ENCODE results near the gene CDK5R2.

DNA sequence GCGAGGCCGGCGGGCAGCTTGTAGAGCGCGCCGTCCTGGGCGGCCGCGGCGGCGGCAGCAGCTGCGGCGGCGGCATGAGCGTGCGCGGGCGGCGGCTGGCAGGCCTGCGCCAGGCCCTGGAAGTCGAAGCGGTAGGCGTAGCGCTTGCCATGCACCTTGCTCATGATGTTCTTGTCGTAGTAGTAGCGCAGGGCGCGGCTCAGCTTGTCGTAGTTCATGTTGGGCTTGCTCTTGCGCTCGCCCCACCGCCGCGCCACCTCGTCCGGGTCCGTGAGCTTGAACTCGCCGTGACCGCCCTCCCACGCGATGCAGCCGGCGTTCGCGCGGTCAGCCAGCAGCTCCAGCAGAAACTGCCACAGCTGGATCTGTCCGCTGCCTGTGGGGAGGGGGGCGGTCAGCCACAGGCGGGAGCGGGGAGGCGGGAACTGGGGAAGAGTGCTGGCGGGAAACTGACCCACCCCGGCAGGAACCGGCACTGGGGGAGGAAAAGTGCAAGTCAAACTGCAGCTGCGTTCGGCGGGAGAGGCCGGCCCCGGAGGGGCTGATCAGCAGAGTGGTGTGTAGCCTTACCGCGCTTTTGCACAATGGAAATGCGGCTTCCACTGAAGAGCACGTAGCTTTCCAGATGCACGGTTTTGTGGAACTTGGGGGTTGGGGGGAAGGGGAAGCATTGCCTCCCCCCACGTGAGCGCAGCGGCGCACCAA is 22.6 kb downstream of the CDK5R2 start:
- TF ChIP-seq EZH2 (IDR thresholded peaks at IDR 0.05; ENCODE audit: insufficient read depth, poor library complexity, severe bottlenecking) (peak; percentile 67), EZH2phosphoT487 (IDR thresholded peaks at IDR 0.05; ENCODE audit: insufficient read depth, low read depth) (no peak)

All from GM23248 (cell line).